Stimulated activated CD4-positive, alpha-beta T cell treated with anti-CD3 and anti-CD28 coated beads, Interleukin-2, amount 100 ng/mL, for 4 hours (primary cell): ENCODE data around the gene DNAH6.
"Not testable (repeated sequence)": the region's sequence is repeated elsewhere in the genome, so short reads cannot be mapped to it uniquely, and the experiment has no call there.

Experiments used
- DNase-seq: peaks from one replicate; pipeline ENCODE4 v3.0.0-alpha.2; 2020; ENCODE audit warnings: low read depth

Gene DNAH6

DNA sequence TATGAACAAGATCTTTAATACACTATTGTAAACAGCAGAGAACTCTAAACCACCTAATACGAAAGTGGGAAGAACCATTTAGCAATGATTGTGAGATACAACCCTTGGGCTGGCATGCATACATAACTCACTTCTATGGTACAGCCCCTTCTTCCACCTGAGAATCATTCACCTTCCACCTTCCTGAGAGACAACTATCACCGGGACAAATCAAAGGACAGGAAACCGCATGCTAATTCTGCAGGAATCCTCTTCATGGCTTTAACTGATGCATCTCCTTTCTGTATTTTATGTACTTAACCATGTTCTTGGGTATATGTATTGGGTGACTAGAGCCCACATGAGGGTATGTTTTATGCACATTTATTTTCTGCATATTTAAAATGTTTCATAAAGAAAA is 241.3 kb downstream of the DNAH6 start:
- DNase-seq, result no peak

DNA sequence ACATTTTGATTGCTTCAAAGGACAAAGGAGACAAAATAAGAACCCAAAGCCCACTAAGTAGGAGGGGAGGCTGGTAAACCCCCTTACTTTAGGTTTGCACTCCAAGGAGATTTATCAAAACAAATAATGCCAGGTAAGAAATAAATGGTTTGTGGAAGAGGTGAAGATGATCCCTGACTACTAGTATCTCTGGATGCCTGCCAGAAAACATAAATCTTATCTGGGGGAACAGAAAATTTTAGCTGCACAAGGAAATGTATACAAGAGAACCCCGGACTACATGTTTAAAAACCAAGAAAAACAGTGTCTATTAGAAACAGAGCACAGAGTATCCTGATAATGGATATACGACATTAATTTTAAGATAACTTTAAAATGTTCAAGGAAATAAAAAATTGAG is 250.5 kb downstream of the DNAH6 start:
- DNase-seq, result no peak

DNA sequence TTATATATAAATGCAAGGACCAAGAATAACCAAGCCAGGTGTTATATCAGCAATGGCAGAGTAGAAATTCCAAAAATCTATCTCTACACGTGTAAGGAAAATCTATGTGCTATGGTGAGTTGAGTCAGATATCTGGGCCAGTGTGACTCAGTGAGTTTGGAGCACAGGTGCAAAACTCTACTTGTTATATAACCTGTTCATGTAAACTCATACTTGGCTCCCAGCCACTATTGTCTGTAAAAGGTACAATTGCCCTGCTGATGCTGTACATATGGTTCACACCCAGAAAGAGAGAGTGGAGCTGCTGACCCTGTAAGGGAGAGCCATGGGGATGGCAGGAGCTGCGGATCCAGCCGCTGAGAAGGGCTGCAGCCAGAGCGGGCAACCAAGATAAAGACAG is 252.5 kb downstream of the DNAH6 start:
- no peak for DNase-seq

DNA sequence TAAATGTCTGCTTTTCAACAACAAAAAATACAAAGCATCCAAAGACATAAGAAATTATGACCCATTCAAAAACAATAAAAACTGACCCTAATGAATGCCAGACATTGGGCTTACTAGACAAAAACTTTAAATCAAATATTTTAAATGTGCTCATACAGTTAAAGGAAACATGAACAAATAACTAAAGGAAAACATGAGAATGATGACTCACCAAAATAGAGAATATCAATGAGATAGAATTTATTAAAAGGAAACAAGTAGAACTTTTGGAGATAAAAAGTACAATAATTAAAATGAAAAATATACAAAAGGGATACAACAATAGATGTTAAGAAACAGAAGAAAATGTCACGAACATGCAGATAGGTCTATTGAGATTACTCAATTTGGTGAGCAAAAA is 254.0 kb downstream of the DNAH6 start:
- DNase-seq, result no peak

DNA sequence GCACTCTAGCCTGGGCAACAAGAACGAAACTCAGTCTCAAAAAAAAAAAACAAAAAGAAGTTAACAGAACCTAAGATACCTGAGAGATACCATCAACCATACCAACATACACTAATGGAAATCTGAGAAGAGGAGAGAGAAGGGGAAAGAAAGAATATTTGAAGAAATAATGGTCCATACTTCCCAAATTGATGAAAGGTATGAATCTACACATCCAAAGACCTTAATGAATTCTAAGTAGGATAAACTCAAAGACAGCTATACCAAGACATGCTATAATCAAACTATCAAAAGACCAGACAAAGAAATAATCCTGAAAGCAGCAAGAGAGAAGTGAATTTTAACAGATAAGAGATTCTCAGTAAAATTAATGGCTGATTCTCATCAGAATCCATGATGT is 255.0 kb downstream of the DNAH6 start:
- no peak for DNase-seq

DNA sequence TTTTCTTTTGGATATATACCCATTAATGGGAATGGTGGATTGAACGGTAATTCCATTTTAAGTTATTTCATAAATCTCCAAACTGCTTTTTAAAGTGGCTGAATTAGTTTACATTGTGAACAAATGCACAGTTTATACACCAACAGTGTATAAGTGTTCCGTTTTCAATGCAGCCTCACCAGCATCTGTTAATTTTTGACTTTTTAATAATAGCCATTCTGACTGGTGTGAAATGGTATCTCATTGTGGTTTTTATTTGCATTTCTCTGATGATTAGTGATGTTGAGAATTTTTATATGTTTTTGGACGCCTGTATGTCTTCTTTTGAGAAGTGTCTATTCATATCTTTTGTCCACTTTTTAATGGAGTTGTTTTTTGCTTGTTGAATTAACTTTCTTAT is 257.3 kb downstream of the DNAH6 start:
- DNase-seq, result not testable (repeated sequence)

DNA sequence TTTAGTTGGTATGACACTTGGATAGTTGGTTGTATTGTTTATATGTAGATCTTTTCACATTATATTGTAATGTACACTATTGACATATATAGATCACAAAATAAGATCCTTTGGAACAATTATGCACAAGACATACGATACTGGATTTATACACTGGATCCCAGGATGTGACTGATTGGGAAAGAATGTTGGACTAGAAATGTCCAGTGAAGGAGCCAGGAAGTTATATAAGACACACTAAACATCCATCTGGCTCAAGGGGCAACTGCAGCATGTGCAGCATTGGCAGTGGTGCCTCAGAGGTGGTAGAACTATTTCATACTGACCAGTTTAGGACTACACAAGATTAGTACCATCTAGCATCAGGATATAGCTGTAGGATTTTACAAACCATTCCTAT is 259.7 kb downstream of the DNAH6 start:
- DNase-seq, result no peak

DNA sequence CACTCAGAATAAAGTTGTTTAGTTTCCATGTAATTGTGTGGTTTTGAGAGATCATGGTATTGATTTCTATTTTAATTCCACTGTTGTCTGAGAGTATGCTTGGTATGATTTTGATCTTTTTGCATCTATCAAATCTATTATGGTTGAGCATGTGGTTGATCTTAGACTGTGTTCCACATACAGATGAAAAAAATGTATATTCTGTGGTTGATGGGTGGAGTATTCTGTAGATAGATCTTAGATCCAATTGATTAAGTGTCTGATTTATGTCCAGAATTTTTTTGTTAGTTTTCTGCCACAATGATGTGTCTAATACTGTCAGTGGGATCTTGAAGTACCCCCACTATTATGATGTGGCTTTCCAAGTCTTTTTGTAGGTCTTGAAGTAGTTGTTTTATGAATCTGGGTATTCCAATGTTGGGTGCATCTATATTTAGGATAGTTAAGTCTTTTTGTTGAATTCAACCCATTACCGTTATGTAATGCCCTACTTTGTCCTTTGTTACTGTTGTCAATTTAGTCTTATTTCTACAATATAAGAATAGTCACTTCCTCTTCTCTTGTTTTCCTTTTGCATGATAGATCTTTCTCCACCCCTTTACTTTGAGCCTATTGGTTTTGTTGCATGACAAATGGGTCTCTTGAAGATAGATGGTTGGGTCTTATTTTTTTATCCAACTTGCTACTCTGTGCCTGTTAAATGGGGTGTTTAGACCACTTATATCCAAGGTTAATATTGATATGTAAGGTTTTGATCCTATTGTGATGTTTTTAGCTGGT is 262.8 kb downstream of the DNAH6 start:
- DNase-seq, result no peak

DNA sequence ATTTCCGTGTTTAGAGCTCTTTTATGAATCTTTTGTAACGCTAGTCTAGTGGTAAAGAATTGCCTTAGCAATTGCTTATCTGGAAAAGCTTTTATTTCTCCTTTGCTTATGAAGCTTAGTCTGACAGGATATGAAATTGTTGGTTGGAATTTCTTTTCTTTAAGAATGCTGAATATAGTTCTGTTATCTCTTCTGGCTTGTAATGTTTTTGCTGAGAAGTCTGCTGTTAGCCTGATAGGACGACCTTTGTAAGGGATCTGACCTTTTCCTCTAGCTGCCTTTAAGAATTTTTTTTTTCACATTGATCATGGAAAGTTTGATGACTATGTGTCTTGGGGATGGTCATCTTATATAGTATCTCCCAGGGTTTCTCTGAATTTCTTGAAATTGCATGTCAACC is 263.5 kb downstream of the DNAH6 start:
- no peak for DNase-seq

DNA sequence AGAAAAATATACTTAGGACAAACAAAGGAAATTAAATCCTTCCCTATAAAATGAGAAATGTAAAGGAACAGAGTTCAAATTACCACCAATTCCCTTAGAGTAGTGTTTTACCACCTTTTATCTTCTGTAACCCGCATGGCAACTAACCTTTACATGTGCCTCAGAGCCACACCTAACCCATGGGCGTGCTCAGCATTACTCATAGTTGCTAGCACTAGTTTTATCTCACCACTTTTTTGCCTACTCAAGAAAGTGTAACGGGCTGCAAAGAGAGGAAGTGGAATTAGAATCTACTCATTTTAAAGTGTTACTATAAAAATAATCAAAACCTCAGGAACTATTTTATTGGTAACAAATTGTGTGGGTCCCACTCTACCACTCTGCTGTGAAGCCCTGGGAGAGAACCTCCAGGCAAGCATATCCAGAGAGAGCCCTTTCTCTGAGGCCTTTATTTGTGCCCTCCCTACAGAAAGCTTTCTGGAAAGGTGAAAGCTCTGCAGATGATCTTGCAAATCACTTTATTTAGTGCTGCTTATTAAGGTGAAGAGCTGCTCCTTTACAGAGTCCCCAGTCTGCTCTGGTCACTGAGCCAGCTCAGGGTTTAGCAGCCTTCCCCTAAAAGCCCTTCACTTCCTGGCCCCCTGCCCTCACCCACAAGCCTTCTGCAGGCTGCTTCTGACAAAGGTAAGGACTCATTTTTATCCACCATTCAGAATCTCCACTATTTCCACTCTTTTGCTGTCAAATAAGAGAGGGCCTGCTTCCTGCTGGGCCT is 265.8 kb downstream of the DNAH6 start:
- peak; percentile 68 for DNase-seq

DNA sequence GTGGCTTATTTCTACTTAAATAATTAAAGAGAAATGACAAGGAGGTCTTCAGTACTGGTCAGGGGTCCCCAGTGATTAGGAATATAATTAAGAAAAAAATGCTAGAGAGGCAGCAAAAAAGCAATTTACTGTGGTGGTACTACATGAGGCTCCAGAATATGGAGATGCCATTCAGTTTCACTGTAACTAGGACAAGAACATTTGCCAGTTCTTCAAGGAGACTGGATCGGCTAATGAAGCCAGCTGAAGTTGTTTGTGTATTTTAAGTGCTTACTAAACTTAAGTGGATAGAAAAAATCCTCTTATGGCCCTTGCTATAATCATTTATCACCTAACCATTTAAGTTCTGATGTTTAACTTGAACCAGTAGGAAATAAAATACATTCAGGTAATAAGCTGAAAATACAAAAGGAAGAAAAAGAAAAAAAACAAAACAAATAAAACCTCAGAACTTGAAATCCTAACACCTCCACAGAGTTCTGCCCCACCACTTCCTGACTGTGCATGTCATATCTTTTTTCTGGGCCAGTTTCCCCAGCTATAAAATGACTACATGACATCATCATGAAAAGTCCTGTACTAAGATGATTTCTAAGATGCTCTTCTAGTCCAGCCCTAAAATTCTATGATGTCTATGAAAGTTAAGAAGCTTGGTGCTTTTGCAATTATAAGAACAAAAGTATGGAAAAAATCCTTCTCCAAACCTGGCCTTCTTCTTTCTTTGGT is 266.6 kb downstream of the DNAH6 start:
- peak; percentile 20 for DNase-seq

DNA sequence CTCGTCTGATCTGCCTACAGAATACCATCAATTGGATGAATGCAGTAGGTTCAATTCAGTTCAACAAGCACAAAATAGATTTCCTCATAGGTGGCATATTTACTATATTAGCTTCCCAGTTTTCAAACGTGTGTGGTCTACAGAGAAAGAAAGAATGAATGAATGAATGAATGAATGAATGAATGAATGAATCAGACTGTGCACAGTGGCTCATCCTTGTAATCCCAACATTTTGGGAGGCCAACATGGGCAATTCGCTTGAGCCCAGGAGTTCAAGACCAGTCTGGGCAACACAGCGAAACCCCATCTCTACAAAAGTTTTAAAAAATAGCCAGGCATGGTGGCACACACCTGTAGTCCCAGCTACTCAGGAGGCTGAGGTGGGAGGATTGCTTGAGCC is 269.7 kb downstream of the DNAH6 start:
- DNase-seq, result no peak

DNA sequence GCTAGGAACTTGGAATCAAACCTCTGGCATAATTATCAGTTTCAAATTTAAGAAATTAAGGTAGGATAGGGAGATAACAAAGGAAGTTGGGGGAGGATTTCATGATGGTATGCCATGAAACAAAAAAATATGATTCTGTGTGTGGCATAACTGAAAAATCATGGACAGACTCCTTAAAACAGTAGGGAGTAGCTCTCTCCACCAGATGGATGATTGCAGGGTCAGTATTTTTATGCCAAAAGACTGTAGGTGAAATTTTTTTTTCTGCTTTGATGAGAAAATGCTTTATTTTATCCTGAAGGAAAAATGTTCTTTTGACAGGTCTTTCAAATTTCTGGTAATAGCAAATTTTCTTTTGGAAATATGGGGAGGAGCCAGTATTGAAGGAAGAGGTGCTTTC is 270.3 kb downstream of the DNAH6 start:
- DNase-seq, result no peak

DNA sequence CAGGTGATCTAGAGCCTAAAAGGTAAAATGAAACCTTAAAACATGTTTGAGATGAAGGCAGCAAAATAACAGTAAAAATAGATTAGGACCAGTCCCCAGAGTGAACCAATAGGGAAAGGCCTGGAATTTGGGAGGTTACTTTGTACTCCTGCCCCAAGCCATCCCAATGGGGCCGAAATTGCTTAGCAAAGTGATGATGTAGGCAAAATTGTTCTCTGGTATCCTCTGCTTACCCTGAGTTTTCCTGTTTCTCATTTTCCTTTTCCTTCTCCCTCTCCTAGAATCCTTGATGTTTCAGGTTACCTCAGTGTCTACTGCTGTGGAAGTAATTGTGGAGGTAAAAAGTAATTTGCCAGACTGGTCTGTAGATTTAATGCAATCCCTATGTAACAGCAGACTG is 271.7 kb downstream of the DNAH6 start:
- DNase-seq, result no peak

DNA sequence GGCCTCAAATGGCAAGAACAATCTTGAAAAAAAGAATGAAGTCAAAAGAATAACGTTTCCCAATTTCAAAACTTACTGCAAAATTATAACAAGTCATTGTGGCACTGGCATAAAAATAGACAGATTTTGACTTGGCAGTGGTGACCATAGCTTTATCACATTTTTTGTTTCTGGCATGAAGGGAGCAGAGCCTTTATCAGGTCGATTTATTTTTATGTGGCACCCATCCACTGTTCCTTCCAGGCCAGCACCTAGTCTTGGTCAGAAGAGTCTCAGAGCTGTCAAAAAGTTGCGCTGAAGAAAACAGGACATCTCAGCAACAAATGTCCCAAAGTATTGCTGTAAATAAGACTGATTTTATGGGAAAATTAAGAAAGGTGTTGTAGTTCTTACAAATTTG is 272.2 kb downstream of the DNAH6 start:
- DNase-seq, result no peak

DNA sequence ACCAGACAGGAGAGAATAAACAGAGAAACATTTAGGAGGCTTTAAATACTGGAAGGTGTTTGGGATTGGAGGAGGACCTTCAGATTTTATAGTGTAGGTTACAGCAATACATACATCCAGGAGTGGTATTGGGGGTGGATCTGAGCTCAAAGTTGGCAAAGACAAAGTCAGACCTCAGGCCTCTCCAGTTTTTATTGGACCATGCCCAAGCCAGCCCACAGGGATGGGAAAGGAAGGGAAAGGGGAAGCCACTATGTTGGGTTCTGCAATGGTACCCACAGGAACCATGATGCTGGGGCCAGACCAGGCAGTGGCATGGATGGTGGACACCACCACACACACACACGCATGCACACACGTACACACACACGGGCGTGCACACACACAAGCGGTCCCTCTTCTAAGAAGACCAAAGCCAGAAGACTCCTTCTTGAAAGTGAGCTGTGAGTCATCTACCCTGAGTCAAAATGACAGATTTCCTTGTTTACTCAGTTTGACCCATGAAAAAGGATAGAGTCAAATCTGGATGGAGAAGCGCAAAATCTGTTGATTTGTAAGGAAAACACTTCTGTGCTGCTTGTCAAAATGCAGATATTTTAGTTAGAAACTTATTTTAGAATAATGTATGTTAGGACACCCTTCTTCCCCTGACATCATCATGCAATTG is 276.7 kb downstream of the DNAH6 start:
- no peak for DNase-seq

DNA sequence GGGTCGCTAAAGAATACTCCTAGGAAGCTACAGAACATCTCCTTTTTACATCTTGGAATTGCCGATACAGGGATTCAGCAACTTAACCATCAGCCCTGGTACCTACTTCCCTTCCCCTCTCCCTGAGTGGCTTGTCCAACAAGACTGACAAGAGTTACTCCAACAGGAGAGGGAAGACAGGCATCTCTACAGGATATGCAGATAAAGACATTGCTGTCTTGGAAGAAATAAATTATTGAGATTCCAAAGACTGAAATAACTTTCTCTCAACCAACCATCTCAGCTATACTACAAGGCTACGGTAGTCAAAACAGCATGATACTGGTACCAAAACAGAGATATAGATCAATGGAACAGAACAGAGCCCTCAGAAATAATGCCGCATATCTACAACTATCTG is 277.3 kb downstream of the DNAH6 start:
- DNase-seq, result no peak

DNA sequence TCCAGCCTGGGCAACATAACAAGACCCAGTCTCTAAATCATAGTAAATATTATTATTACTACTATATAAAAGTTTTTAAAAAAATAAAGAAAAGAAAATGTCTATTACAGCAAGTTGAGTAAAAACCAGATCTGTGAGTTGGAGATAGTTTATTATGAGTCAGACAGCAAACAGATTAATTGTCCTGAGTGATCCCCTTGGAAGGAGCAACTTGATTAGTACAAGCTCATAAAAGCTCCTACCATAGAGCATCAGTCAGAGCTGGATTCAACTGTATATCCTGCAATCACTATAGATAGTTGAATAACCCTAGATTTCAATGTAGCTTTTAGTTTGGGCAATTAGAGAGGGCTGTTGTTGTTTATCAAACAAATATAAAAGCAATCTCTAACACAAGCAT is 280.5 kb downstream of the DNAH6 start:
- DNase-seq, result no peak

DNA sequence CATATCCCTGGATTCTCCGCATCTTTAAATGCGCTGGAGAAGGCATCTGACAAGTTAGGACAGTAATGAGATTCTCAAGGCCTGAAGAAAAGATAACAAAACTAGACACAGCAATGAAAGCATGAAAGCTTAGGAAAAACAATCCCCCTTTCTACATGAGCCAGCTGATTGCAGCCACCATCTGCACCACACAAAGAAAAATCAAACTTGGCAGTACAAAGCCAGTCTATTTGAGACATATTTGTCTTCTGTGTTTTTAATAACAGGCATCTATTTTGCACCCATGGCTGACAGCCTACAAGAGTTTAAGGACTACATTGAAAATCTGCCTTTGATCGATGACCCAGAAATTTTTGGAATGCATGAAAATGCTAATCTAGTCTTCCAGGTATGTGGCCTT is 281.0 kb downstream of the DNAH6 start:
- no peak for DNase-seq

DNA sequence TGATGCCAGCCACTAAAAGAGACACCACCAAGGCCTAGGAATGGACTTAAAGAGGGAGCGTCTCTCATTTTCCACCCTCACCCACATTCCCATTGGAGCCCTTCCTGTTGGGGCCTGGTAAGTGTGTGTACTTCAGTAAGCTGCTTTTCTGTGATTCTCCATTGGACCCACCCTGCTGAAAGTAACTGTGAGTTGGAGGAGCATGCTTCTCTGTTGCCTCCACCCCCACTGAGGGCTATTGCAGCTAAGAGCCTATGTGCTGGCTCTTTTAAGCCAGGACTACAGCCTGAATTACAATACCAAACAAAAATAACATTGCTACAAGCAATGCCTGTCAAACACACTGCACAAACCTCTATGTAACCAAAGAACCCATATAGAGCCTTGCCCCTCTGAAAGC is 283.5 kb downstream of the DNAH6 start:
- DNase-seq, result no peak

DNA sequence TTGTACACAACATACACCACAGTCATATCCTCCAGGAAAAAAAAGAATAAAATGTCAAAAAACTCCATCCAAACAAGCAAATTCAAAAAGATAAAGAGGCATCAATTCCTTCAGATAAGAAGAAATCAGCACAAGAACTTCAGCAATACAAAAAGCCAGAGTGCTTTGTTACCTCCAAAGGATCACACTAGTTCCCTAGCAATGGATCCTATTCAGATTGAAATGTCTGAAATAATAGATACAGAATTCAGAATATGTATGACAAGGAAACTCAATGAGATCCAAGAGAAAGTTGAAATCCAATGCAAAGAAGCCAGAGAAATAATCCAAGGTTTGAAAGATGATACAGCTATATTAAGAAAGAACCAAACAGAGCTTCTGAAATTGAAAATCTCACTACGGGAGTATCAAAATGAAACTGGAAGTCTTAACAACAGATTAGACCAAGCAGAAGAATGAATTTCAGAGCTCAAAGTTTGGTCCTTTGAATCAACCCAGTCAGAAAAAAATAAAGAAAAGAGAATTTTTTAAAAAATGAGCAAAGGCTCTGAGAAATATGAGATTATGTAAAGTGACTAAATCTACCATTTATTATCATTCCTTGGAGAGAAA is 284.0 kb downstream of the DNAH6 start:
- DNase-seq, result no peak

DNA sequence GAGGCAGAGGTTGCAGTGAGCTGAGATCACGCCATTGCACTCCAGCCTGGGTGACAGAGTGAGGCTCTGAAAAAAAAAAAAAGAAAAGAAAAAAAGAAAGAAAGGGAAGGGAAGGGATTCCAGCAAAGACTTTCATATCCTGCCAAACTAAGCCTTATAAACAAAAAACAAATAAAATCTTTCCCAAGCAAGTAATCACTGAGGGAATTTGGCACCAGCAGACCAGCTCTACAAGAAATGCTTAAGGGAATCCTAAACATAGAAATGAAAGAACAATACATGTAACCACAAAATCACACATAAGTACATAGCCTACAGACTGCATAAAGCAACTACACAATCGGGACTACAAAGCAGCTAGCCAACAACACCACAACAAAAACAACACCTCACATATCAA is 285.5 kb downstream of the DNAH6 start:
- no peak for DNase-seq
